Measurements from ENCODE around the gene PAXX. TPM values are rescaled to one million over a fixed set of nuclear protein-coding genes. Genes with fewer than 3 reads are reported as not detected.

Gene PAXX
- total RNA-seq, 1 donor = 16.6 TPM

- peak overlapping the region; percentile 76 for H3K4me2 ChIP-seq (ENCODE audit: insufficient read depth, low read length)
- H3K27me3 ChIP-seq (ENCODE audit: insufficient read depth, low read length) = no peaks in the 10 kb centered on the region
- no peaks in the 10 kb centered on the region for H3K79me2 ChIP-seq (ENCODE audit: insufficient read depth, low read length)
- peak overlapping the region; percentile 74 for H2AFZ ChIP-seq (ENCODE audit: low read length)
- H3K27ac ChIP-seq (ENCODE audit: low read depth, low read length) = no peak overlapping the region
- no peaks in the 10 kb centered on the region for H3K9me3 ChIP-seq (ENCODE audit: low read depth, low read length)
- DNase-seq (ENCODE audit: insufficient read length, low spot score, missing footprints) = peak; percentile 99
- TF ChIP-seq CTCF (IDR thresholded peaks at IDR 0.05; ENCODE audit: extremely low read depth, low read depth, low read length) = no peak
- no peaks in the 10 kb centered on the region for H3K36me3 ChIP-seq (ENCODE audit: insufficient read depth, low read length)
- H3K4me3 ChIP-seq (ENCODE audit: insufficient read depth, low read length) = peak overlapping the region; percentile 68
- H4K20me1 ChIP-seq (ENCODE audit: insufficient read depth, low read length) = no peaks in the 10 kb centered on the region
- H3K4me1 ChIP-seq (ENCODE audit: insufficient read depth, low read length) = peaks cover 5% of the 10 kb centered on the region
Observed at GRCh38 chr9:136978073-136978864, 14.0 kb upstream of the PAXX start.

DNA sequence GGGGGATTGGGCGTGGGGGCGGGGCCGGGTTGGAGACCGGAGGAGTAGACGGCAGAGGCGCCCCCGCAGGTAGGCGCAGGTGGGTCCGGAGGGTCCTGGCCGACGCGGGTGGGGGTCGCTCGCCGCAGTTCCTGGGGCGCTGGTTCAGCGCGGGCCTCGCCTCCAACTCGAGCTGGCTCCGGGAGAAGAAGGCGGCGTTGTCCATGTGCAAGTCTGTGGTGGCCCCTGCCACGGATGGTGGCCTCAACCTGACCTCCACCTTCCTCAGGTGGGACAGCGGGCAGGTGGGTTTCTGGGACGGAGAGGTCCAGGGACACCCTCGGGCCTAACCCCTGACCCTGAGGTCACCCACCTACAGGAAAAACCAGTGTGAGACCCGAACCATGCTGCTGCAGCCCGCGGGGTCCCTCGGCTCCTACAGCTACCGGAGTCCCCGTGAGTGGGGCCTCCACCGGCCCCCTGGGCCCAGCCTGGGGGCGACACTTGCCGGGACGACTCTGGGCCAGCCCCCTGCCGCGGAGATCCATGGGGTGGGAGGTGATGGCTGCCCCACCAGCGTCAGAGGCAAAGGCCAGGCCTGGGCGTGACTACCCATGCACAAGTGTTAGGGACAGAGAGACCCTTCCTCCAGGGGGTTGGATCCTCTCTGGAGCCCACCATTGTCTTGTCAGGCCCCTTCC, 13.2 kb upstream of the PAXX start:
- Histone ChIP-seq H3K79me2 (ENCODE audit: insufficient read depth, low read length) (no peaks in the 10 kb centered on the region), H3K4me2 (ENCODE audit: insufficient read depth, low read length) (no peak overlapping the region), H3K9me3 (ENCODE audit: low read depth, low read length) (no peaks in the 10 kb centered on the region), H2AFZ (ENCODE audit: low read length) (no peak overlapping the region), H4K20me1 (ENCODE audit: insufficient read depth, low read length) (no peaks in the 10 kb centered on the region), H3K4me3 (ENCODE audit: insufficient read depth, low read length) (no peak overlapping the region), H3K36me3 (ENCODE audit: insufficient read depth, low read length) (no peaks in the 10 kb centered on the region), H3K27ac (ENCODE audit: low read depth, low read length) (no peak overlapping the region), H3K27me3 (ENCODE audit: insufficient read depth, low read length) (peaks cover 2% of the 10 kb centered on the region), H3K4me1 (ENCODE audit: insufficient read depth, low read length) (peaks cover 5% of the 10 kb centered on the region)
- no peak for TF ChIP-seq CTCF (IDR thresholded peaks at IDR 0.05; ENCODE audit: extremely low read depth, low read depth, low read length)
- DNase-seq (ENCODE audit: insufficient read length, low spot score, missing footprints) = no peak

GRCh38 chr9:136979769-136980587, 12.2 kb upstream of the PAXX start:
- Histone ChIP-seq H3K36me3 (ENCODE audit: insufficient read depth, low read length) (no peaks in the 10 kb centered on the region), H3K79me2 (ENCODE audit: insufficient read depth, low read length) (no peaks in the 10 kb centered on the region), H3K4me3 (ENCODE audit: insufficient read depth, low read length) (no peak overlapping the region), H3K27ac (ENCODE audit: low read depth, low read length) (no peak overlapping the region), H4K20me1 (ENCODE audit: insufficient read depth, low read length) (no peaks in the 10 kb centered on the region), H3K4me2 (ENCODE audit: insufficient read depth, low read length) (no peak overlapping the region), H3K4me1 (ENCODE audit: insufficient read depth, low read length) (peaks cover 5% of the 10 kb centered on the region), H3K27me3 (ENCODE audit: insufficient read depth, low read length) (peaks cover 12% of the 10 kb centered on the region), H3K9me3 (ENCODE audit: low read depth, low read length) (no peaks in the 10 kb centered on the region), H2AFZ (ENCODE audit: low read length) (no peak overlapping the region)
- no peak for TF ChIP-seq CTCF (IDR thresholded peaks at IDR 0.05; ENCODE audit: extremely low read depth, low read depth, low read length)
- DNase-seq (ENCODE audit: insufficient read length, low spot score, missing footprints) = no peak

Measured in osteoblast (primary cell).